ENCODE results near the gene SPSB1. TPM values are rescaled to one million over a fixed set of nuclear protein-coding genes. Genes with fewer than 3 reads are reported as not detected.

Gene SPSB1
- total and polyA plus RNA-seq, 12 donors: 1.4 to 14.0 (median 9.9) TPM

- H3K27ac ChIP-seq: peak overlapping the region in 1 of 5 donors; percentile 40
These were observed 69.1 kb downstream of the SPSB1 start for GRCh38 chr1:9361630-9362260.

DNA sequence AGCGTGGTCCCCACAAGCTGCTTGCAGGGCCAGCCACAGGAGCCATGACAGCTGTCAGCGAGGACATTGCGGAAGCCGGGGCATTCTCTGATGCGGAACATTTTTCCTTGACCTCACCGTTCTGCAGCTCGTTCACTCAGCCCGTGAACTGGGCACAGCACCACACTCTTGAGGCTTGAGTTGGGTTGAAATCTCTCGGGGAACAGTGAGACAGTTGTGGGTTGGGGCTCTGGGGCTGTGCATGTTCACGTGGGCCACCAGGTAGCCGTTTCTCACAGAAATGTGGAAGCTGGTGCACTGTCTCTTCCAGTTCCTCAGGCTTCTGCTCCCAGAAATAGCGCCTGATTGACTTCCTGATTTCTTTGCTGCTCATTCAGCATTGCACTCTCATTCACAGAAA, 69.8 kb downstream of the SPSB1 start:
- TF ChIP-seq CTCF (IDR thresholded peaks at IDR 0.05): no peak
- no peak for TF ChIP-seq POLR2A (IDR thresholded peaks at IDR 0.05)
- Histone ChIP-seq H3K27ac (no peak overlapping the region), H3K9me3 (replicated peaks in 1 of 3) (no peaks in the 10 kb centered on the region), H3K4me3 (no peak overlapping the region), H3K4me1 (replicated peaks in 1 of 2) (no peaks in the 10 kb centered on the region), H3K36me3 (replicated peaks in 1 of 2) (no peaks in the 10 kb centered on the region), H3K27me3 (no peaks in the 10 kb centered on the region)
- WGBS, 4 donors: 77 to 87% (median 83%) methylated on average over 4 to 12 of the region's 12 CpGs
- DNase-seq: no peak
- intact Hi-C loops (cut with DNase I): no loop called here

More at GRCh38 chr1:9361630-9362260, 69.1 kb downstream of the SPSB1 start:
- H3K36me3 ChIP-seq (replicated peaks in 1 of 2): no peaks in the 10 kb centered on the region
- no peaks in the 10 kb centered on the region for H3K4me1 ChIP-seq (replicated peaks in 1 of 2)
- intact Hi-C loops (cut with DNase I): no loop called here
- 61 to 75% (median 63%) methylated on average over 14 of the region's 14 CpGs for WGBS, 4 donors
- H3K9me3 ChIP-seq (replicated peaks in 1 of 3): no peaks in the 10 kb centered on the region
- DNase-seq: no peak
- TF ChIP-seq POLR2A (IDR thresholded peaks at IDR 0.05) (no peak), CTCF (IDR thresholded peaks at IDR 0.05) (no peak)
- H3K4me3 ChIP-seq: no peak overlapping the region
- no peaks in the 10 kb centered on the region for H3K27me3 ChIP-seq

DNA sequence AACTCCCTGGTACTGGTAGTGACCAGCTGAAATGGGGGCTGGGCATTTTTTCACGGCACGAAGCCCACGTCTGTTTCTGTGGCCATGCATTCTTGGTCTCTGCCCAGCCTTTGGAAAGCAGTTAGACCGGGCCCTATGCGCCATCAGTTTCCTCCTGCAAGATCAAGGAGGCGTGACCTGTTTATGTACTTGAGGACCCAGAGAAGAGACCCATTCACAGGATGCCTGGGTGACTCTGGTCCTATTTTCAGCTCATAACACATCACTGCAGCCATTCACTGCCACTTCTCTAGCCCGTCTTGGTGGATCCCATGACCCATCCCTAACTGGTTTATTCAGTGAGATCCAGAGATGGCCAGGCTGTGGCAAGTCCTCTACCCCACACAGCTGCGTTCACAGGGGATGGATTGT, 70.4 kb downstream of the SPSB1 start:
- no peak for DNase-seq
- no peak overlapping the region for H3K4me3 ChIP-seq
- WGBS, 4 donors: 91 to 99% (median 92%) methylated on average over 2 to 8 of the region's 8 CpGs
- H3K9me3 ChIP-seq (replicated peaks in 1 of 3): no peaks in the 10 kb centered on the region
- intact Hi-C loops (cut with DNase I): no loop called here
- H3K4me1 ChIP-seq (replicated peaks in 1 of 2): no peaks in the 10 kb centered on the region
- H3K36me3 ChIP-seq (replicated peaks in 1 of 2): peaks cover 0 to 4% of the 10 kb centered on the region in 2 donors
- H3K27me3 ChIP-seq: no peaks in the 10 kb centered on the region
- TF ChIP-seq POLR2A (IDR thresholded peaks at IDR 0.05): no peak
- no peak overlapping the region for H3K27ac ChIP-seq

GRCh38 chr1:9366298-9366697, 73.6 kb downstream of the SPSB1 start:
- no peaks in the 10 kb centered on the region for H3K4me1 ChIP-seq (replicated peaks in 1 of 2)
- no peak overlapping the region for H3K27ac ChIP-seq
- H3K27me3 ChIP-seq: no peaks in the 10 kb centered on the region
- no peak for TF ChIP-seq POLR2A (IDR thresholded peaks at IDR 0.05)
- TF ChIP-seq CTCF (IDR thresholded peaks at IDR 0.05): no peak
- peaks cover 0 to 4% of the 10 kb centered on the region in 2 donors for H3K36me3 ChIP-seq (replicated peaks in 1 of 2)
- WGBS, 4 donors: 90 to 93% (median 91%) methylated on average over 8 of the region's 8 CpGs
- H3K4me3 ChIP-seq: no peak overlapping the region
- intact Hi-C loops (cut with DNase I): no loop called here
- H3K9me3 ChIP-seq (replicated peaks in 1 of 3): no peaks in the 10 kb centered on the region
- DNase-seq: no peak
